HG03439 (cell line): ENCODE data around the gene FLOT1.
A peak's percentile ranks its signal among the peaks of the same experiment; 100 is the strongest.

Experiments used
- ATAC-seq: cut with Tn5 transposase; IDR thresholded peaks from one replicate; pipeline ENCODE4 v1.9.1; 2021; ENCODE audit warnings: mild to moderate bottlenecking, moderate library complexity; ENCODE audit not compliant: unreplicated experiment

The FLOT1 gene

GRCh38 chr6:30747902-30748769 is 5.6 kb upstream of the FLOT1 start:
- ATAC-seq, result no peak

GRCh38 chr6:30747300-30747687 is 4.8 kb upstream of the FLOT1 start:
- no peak for ATAC-seq

- peak; percentile 29 for ATAC-seq
These were observed 1.7 kb upstream of the FLOT1 start, which contains the start of gene IER3 for GRCh38 chr6:30744054-30744805. Gene IER3, minus strand, starts transcription at chr6:30744547. Its CDS starts 29 bp downstream, at chr6:30744518.

GRCh38 chr6:30743099-30744053 is 889 bp upstream of the FLOT1 start:
- ATAC-seq, result peak; percentile 33

- ATAC-seq, result peak; percentile 6
These were observed 635 bp downstream of the FLOT1 start for GRCh38 chr6:30741789-30742315.

GRCh38 chr6:30741063-30741779 is 1.3 kb downstream of the FLOT1 start:
- no peak for ATAC-seq

- no peak for ATAC-seq
These were observed 2.0 kb downstream of the FLOT1 start for GRCh38 chr6:30740540-30740870.

GRCh38 chr6:30738532-30738931 is 4.0 kb downstream of the FLOT1 start:
- ATAC-seq, result no peak

- no peak for ATAC-seq
These were observed 6.7 kb downstream of the FLOT1 start for GRCh38 chr6:30735668-30736314.

- no peak for ATAC-seq
These were observed 10.1 kb downstream of the FLOT1 start for GRCh38 chr6:30732237-30732943.

GRCh38 chr6:30730601-30731435 is 11.7 kb downstream of the FLOT1 start:
- no peak for ATAC-seq

- no peak for ATAC-seq
These were observed 14.4 kb downstream of the FLOT1 start for GRCh38 chr6:30727920-30728553.

- ATAC-seq, result no peak
These were observed 15.7 kb downstream of the FLOT1 start for GRCh38 chr6:30726506-30727413.

GRCh38 chr6:30725713-30726505 is 16.6 kb downstream of the FLOT1 start:
- no peak for ATAC-seq

- no peak for ATAC-seq
These were observed 17.4 kb downstream of the FLOT1 start for GRCh38 chr6:30724906-30725667.
